HFF-Myc (cell line): ENCODE measurements around the gene MMP25.
A peak's percentile ranks its signal among the peaks of the same experiment; 100 is the strongest.

ENCODE experiments used
- DNase-seq: peaks from one replicate; pipeline ENCODE4 v3.0.0-alpha.2; 2011; ENCODE audit warnings: low read depth; ENCODE audit errors: extremely low read depth
- H3K4me3 ChIP-seq: replicated peaks from 2 replicates; pipeline ENCODE4 v1.5.1; 2011; ENCODE audit warnings: low read depth, mild to moderate bottlenecking, control low read depth, low read length
- CTCF ChIP-seq: IDR thresholded peaks from 2 replicates; pipeline ENCODE4 v1.5.1; 2012; ENCODE audit warnings: mild to moderate bottlenecking, low read depth, low read length, control low read depth; ENCODE audit errors: missing control alignments

The MMP25 gene

GRCh38 chr16:3017344-3017743 lies 29.0 kb upstream of the MMP25 start:
- H3K4me3 ChIP-seq = no peak overlapping the region
- TF ChIP-seq CTCF = no peak
- no peak for DNase-seq

DNA sequence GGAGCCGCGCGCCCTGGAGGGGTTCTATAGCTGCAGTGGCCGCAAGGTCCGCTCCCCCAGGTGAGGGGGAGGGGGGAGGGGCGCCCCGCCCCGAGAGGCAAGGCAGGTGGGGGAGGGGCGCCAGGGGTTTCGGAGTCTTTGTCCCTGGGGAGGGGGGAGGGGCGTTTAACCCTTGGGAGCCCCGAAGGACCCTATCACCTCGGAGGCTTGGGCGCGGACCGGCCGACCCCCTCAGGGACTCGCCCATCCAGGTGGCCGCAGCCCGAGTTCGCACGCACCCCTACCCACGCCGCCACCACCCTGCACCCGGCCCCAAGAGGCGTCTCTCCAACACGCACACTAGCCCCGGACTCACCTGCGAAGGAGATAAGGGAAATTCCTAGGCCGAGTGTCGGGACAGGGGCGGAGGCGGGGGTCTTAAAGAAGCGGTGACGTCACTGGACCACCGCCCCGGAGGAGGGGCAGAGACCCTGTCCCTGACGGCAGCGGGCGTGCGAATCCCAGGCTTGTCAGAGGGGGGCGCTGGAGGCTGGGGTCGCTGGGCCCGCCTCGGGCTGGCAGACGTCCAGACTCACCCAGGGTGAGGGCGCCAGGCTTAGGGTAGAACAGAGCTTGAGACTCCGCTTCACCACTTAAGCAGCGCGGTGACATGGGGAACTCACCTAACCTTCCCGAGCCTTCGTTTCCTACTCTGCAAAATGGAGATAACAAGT lies 28.4 kb upstream of the MMP25 start, which contains the start of gene CLDN6:
TSS of gene CLDN6 (minus strand) at position 390 of the 713 bp plus-strand sequence. CDS start 2,162 bp downstream, outside the sequence.
- TF ChIP-seq CTCF = peak; percentile 22
- no peak within 1 kb of the TSS for H3K4me3 ChIP-seq
- DNase-seq = no peak

DNA sequence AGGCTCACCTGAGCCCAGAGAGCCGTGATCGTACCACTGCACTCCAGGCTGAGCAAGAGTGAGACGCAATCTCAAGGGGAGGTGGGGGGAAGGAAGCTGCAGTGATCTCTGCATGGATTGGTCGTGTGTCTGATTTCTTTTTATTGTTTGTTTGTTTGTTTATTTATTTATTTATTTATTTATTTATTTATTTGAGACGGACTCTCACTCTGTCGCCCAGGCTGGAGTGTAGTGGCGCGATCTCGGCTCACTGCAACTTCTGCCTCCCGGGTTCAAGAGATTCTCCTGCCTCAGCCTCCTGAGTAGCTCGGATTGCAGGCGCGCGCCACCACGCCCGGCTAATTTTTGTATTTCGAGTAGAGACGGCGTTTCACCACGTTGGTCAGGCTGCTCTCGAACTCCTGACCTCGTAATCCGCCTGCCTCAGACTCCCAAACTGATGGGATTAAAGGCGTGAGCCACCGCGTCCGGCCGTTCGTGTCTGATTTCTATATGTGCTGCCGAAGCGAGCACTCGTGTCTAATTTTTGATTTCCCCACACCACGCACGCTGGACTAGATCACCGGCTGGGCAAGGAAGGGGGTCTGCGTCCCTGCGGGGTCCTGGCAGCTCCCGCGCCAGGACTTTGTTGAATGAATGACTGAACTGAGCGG lies 26.6 kb upstream of the MMP25 start:
- no peak for TF ChIP-seq CTCF
- H3K4me3 ChIP-seq = peak overlapping the region; percentile 96
- no peak for DNase-seq

GRCh38 chr16:3020247-3020603 lies 26.1 kb upstream of the MMP25 start, which contains the start of gene TNFRSF12A:
Gene TNFRSF12A, plus strand, starts transcription at chr16:3020368. Its CDS starts 30 bp downstream, at chr16:3020398.
- peak; percentile 9 for DNase-seq
- peak within 1 kb of the TSS; percentile 96 for H3K4me3 ChIP-seq
- no peak for TF ChIP-seq CTCF

- peak; percentile 64 for DNase-seq
- no peak for TF ChIP-seq CTCF
- peak overlapping the region; percentile 96 for H3K4me3 ChIP-seq
Observed at GRCh38 chr16:3020604-3021448, 25.5 kb upstream of the MMP25 start.

DNA sequence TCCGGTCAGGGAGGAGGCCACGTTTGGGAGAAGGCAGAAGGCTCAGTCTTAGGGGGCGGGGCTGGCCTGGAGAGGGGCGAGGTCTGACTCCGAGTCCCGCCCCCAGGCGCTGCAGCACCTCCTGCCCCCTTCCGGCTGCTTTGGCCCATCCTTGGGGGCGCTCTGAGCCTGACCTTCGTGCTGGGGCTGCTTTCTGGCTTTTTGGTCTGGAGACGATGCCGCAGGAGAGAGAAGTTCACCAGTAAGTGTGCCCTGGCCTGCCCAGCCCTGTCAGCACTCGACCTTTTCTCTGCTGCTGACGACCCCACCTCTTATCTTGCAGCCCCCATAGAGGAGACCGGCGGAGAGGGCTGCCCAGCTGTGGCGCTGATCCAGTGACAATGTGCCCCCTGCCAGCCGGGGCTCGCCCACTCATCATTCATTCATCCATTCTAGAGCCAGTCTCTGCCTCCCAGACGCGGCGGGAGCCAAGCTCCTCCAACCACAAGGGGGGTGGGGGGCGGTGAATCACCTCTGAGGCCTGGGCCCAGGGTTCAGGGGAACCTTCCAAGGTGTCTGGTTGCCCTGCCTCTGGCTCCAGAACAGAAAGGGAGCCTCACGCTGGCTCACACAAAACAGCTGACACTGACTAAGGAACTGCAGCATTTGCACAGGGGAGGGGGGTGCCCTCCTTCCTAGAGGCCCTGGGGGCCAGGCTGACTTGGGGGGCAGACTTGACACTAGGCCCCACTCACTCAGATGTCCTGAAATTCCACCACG lies 24.7 kb upstream of the MMP25 start:
- TF ChIP-seq CTCF = peak; percentile 38
- DNase-seq = peak; percentile 67
- peak overlapping the region; percentile 96 for H3K4me3 ChIP-seq
